ENCODE data around the gene RSPH6A.

- TF ChIP-seq EZH2 (IDR thresholded peaks at IDR 0.05; ENCODE audit: insufficient read depth, poor library complexity, severe bottlenecking) (no peak), EZH2phosphoT487 (IDR thresholded peaks at IDR 0.05; ENCODE audit: insufficient read depth, low read depth) (no peak)
These were observed 19.9 kb upstream of the RSPH6A start for GRCh38 chr19:45834970-45835369.

All from GM23248 (cell line).